HepG2 (cell line): ENCODE measurements around the gene MFSD2B. TPM values are rescaled to one million over a fixed set of nuclear protein-coding genes. Genes with fewer than 3 reads are reported as not detected.
A peak's percentile ranks its signal among the peaks of the same experiment; 100 is the strongest.

ENCODE experiments used
- ATAC-seq: fragments of 200-7000 bp; cut with Tn5 transposase; 3 replicates; pipeline ENCODE4 v1.9.1; 2020; ENCODE audit warnings: mild to moderate bottlenecking, moderate library complexity
- BruUV-seq: library from RNA; stranded (reverse); fragments of 400-500 nt; replicated peaks from 2 replicates; lab custom pipeline; 2021; lab: Mats Ljungman, UMichigan
- CTCF ChIA-PET: fragments of 300-600 bp; formaldehyde crosslinking; extraction: SDS; loops from one replicate; lab custom pipeline; 2021; ENCODE audit warnings: low total read pairs, inconsistent platforms, low intra/inter-chr PET ratio; lab: Yijun Ruan, JAX
- POLR2A ChIA-PET: fragments of 350-600 bp; sonication (Branson Sonifier 250); formaldehyde crosslinking; loops from one replicate; lab custom pipeline; 2020; ENCODE audit warnings: antibody characterized with exemption, inconsistent platforms; lab: Yijun Ruan, JAX
- DNase-seq: peaks from one replicate; pipeline ENCODE4 v3.0.0-alpha.2; 2015; ENCODE audit warnings: low spot score
- FAIRE-seq: peaks from 3 replicates; lab custom pipeline; 2011; peaks lifted over from hg19 to GRCh38; lab: Jason Lieb, UNC
- H2AFZ ChIP-seq: one replicate; pipeline ENCODE4 v1.6.1; 2011; ENCODE audit warnings: low read length, inconsistent platforms
- H3K27ac ChIP-seq: fragments of 300-600 bp; 3 replicates; pipeline ENCODE4 v1.8.0; 2011; ENCODE audit warnings: mixed run types, mild to moderate bottlenecking, mixed read lengths, low read length, inconsistent platforms; ENCODE audit not compliant: insufficient read depth; ENCODE audit errors: extremely low read length
- H3K27me3 ChIP-seq, 2 experiments: fragments of 200-600 bp in 1 of 2; 2 replicates in 1 of 2; 3 replicates in 1 of 2; pipeline versions ENCODE4 v1.6.0 to v1.8.0; 2011; ENCODE audit warnings: low read length in 2 of 2, mild to moderate bottlenecking in 2 of 2, moderate library complexity in 2 of 2, inconsistent platforms in 1 of 2; ENCODE audit not compliant: insufficient read depth in 2 of 2, control insufficient read depth in 1 of 2
- H3K36me3 ChIP-seq, 2 experiments: fragments of 200-600 bp in 1 of 2; replicated peaks in 1 of 2; 2 replicates in 1 of 2; 3 replicates in 1 of 2; pipeline versions ENCODE4 v1.5.1 to v1.8.0; 2011; ENCODE audit warnings: low read length in 2 of 2, inconsistent platforms in 1 of 2; ENCODE audit not compliant: insufficient read depth in 2 of 2, control insufficient read depth in 1 of 2
- H3K4me1 ChIP-seq: 2 replicates; pipeline ENCODE4 v1.5.1; 2012; ENCODE audit warnings: low read length, inconsistent platforms; ENCODE audit not compliant: insufficient read depth
- H3K4me2 ChIP-seq: 2 replicates; pipeline ENCODE4 v1.6.0; 2011; ENCODE audit warnings: low read depth, low read length, inconsistent platforms
- H3K4me3 ChIP-seq, 3 experiments: fragments of 200-600 bp in 1 of 3; sonication (generic), shearing (Covaris generic) in 1 of 3; replicated peaks in 1 of 3; 2 replicates each; pipeline ENCODE4 v1.5.1; 2011 to 2016; ENCODE audit warnings: low read length in 3 of 3, inconsistent platforms in 2 of 3, low read depth in 2 of 3, mild to moderate bottlenecking in 2 of 3, control low read depth in 1 of 3, mixed read lengths in 1 of 3; ENCODE audit not compliant: insufficient read depth in 1 of 3
- H3K79me2 ChIP-seq: one replicate; pipeline ENCODE4 v1.6.1; 2011; ENCODE audit warnings: low read length, inconsistent platforms; ENCODE audit not compliant: insufficient read depth
- H3K9ac ChIP-seq: 2 replicates; pipeline ENCODE4 v1.6.0; 2011; ENCODE audit warnings: mild to moderate bottlenecking, low read depth, low read length, inconsistent platforms; ENCODE audit not compliant: insufficient read depth
- H3K9me3 ChIP-seq: 2 replicates; pipeline ENCODE4 v1.5.1; 2012; ENCODE audit warnings: mild to moderate bottlenecking, low read length
- H4K20me1 ChIP-seq: 2 replicates; pipeline ENCODE4 v1.6.0; 2011; ENCODE audit warnings: inconsistent platforms, mild to moderate bottlenecking, low read length, moderate library complexity; ENCODE audit not compliant: insufficient read depth
- CREB1 ChIP-seq, 2 experiments: fragments of 450-650 bp in 1 of 2; IDR thresholded peaks; 2 replicates each; pipeline ENCODE4 v1.6.1; 2016 to 2017; ENCODE audit warnings: control low read depth in 1 of 2, mild to moderate bottlenecking in 1 of 2, missing compliant biosample characterization in 1 of 2, missing genetic modification characterization in 1 of 2
- JUND ChIP-seq: sonication (generic); formaldehyde crosslinking; IDR thresholded peaks from 2 replicates; pipeline ENCODE4 v1.8.0; 2022; ENCODE audit warnings: mild to moderate bottlenecking, missing genetic modification reagents
- MAFF ChIP-seq: IDR thresholded peaks from 2 replicates; pipeline ENCODE4 v1.6.1; 2011; ENCODE audit warnings: low read depth, low read length, improper control_type of control experiment
- MAFK ChIP-seq, 2 experiments: IDR thresholded peaks in 1 of 2; conservative IDR thresholded peaks in 1 of 2; 2 replicates each; pipeline ENCODE4 v1.6.1; 2011; ENCODE audit warnings: improper control_type of control experiment in 2 of 2, low read length in 2 of 2
- RFX3 ChIP-seq: IDR thresholded peaks from 2 replicates; pipeline ENCODE4 v1.6.1; 2016; ENCODE audit warnings: missing biosample characterization, missing genetic modification reagents
- SMC3 ChIP-seq: IDR thresholded peaks from 2 replicates; pipeline ENCODE4 v1.6.1; 2011; ENCODE audit warnings: low read length, improper control_type of control experiment
- STAG1 ChIP-seq: sonication (generic); formaldehyde crosslinking; IDR thresholded peaks from 2 replicates; pipeline ENCODE4 v1.4.0; 2020; ENCODE audit warnings: missing genetic modification reagents
- ZNF124 ChIP-seq: sonication (generic); formaldehyde crosslinking; IDR thresholded peaks from 2 replicates; pipeline ENCODE4 v1.4.0; 2020; ENCODE audit warnings: missing genetic modification reagents
- ZNF616 ChIP-seq: sonication (generic); formaldehyde crosslinking; IDR thresholded peaks from 2 replicates; pipeline ENCODE4 v1.5.0; 2020; ENCODE audit warnings: low read depth, mild to moderate bottlenecking, missing genetic modification reagents
- WGBS: methylation state at CpG from one replicate; pipeline ENCODE4 v1.1.6; 2017; ENCODE audit warnings: low lambda C conversion rate; 5-methylcytosine and 5-hydroxymethylcytosine counted together
- in situ Hi-C: cut with HindIII; loops from 2 replicates; pipeline ENCODE4 v1.10.0; 2017; ENCODE audit warnings: low pct_unique_long_range_greater_than_20kb; ENCODE audit not compliant: extremely low pct_ligation_motif_present
- intact Hi-C: fragments of 100-400 bp; cut with micrococcal nuclease; formaldehyde crosslinking; loops from one replicate; pipeline ENCODE4 v1.10.0; 2022; ENCODE audit not compliant: unreplicated experiment
- polyA plus RNA-seq, 8 experiments: library from polyadenylated mRNA; depleted of rRNA in 3 of 8; stranded (reverse) in 7 of 8; unstranded in 1 of 8; fragments of >200 nt; fragmentation: Illumina TruSeq in 4 of 8; extraction: Trizol in 4 of 8; gene quantifications; 2 replicates each; pipeline versions ENCODE4 v1.2.1 to v1.2.3, GENCODE V29; 2011 to 2016; ENCODE audit warnings: low read depth in 4 of 8, missing spikeins in 1 of 8, mixed read lengths in 1 of 8; ENCODE audit not compliant: insufficient read depth in 1 of 8
- total RNA-seq, 5 experiments: library from RNA; depleted of rRNA; stranded (reverse); fragments of >200 nt; fragmentation: Illumina TruSeq; extraction: Trizol; gene quantifications; 2 replicates each; pipeline ENCODE4 v1.2.3, GENCODE V29; 2016; ENCODE audit warnings: low read depth in 1 of 5
- TF ChIP-seq, protein P1 (sequence below): IDR thresholded peaks from 2 replicates; pipeline ENCODE4 v1.6.1; 2012; ENCODE audit warnings: low read depth, low read length, improper control_type of control experiment
- TF ChIP-seq, protein P2 (sequence below): sonication (generic); formaldehyde crosslinking; IDR thresholded peaks from 2 replicates; pipeline ENCODE4 v1.5.0; 2020; ENCODE audit warnings: mild to moderate bottlenecking, missing genetic modification reagents, moderate library complexity
- TF ChIP-seq, protein P3 (sequence below): sonication (generic); formaldehyde crosslinking; IDR thresholded peaks from 2 replicates; pipeline ENCODE4 v1.5.0; 2020; ENCODE audit warnings: mild to moderate bottlenecking, missing genetic modification reagents

The MFSD2B gene
- total and polyA plus RNA-seq, 2 of the 13 experiments (the other 11 are each of a cell fraction or from before 2014, with no cell fraction given): 0.21 to 0.93 TPM

DNA sequence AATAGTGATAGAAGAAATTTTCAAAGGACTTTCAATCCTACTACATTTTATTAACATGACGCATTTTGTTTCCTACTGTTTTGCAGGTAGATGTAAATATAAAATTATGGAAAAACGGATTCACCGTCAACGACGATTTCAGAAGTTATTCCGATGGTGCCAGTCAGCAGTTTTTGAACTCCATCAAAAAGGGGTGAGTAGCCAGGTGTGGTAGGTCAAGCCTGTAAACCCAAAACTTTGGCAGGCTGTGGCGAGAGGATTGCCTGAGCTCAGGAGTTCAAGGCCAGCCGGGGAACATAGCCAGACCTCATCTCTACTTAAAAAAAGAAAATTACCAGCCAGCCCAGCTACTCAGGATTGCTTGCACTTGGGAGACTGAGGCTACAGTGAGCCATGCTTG is 33.0 kb upstream of the MFSD2B start:
- no TSS peak for BruUV-seq
- ChIA-PET CTCF (no interaction called here), POLR2A (no interaction called here)
- Histone ChIP-seq H3K4me2 (no peak overlapping the region), H3K4me3 (no peak overlapping the region), H3K27me3 (no peaks in the 10 kb centered on the region), H3K36me3 (peaks cover 3 to 36% of the 10 kb centered on the region in 2 experiments; a peak in 4 of 5 replicates), H3K4me1 (no peaks in the 10 kb centered on the region), H3K9ac (no peak overlapping the region), H3K9me3 (no peaks in the 10 kb centered on the region), H3K79me2 (no peaks in the 10 kb centered on the region), H3K27ac (no peak overlapping the region), H4K20me1 (no peaks in the 10 kb centered on the region), H2AFZ (no peak overlapping the region)
- TF ChIP-seq MAFF: peak; percentile 78
- peak; percentile 78 to 83 for TF ChIP-seq MAFK (conservative IDR thresholded peaks at IDR 0.05 in 1 of 2, IDR thresholded peaks at IDR 0.05 in 1 of 2; ENCODE audit: low read length in 2 of 2)
- no peak for TF ChIP-seq ZNF124 (CRISPR knock-in tag)
- TF ChIP-seq ZNF616 (CRISPR knock-in tag): no peak
- DNase-seq: no peak
- no peak for FAIRE-seq
- in situ Hi-C loops: no loop called here
- 95% methylated on average over 8 of the region's 8 CpGs for WGBS
- intact Hi-C loops: no loop called here
- ATAC-seq: no peak

DNA sequence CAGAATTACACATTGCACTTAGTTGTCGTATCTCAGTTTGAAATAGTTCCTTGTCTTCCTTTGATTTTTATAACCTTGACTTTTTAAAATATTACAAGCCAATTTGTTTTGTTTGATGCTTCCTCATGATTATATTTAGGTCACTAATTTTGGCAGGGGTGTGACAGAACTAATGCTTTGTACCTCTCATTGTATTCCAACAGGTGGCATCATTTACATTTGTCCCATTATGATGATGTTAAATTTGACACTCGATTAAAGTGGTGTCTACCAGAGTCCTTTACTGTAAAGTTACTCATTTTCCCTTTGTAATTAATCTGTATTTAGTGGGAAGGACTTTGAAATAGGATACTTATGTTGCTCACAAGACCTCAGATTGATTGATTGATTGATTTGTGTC is 21.5 kb upstream of the MFSD2B start:
- in situ Hi-C loops (no loop called here), intact Hi-C loops (loop anchor here (1.0 kb wide), 1 partner anchor 36 kb away; no protein-coding TSS in a partner anchor)
- Histone ChIP-seq H3K4me1 (no peaks in the 10 kb centered on the region), H3K4me3 (no peak overlapping the region), H3K9ac (no peak overlapping the region), H3K4me2 (no peak overlapping the region), H2AFZ (no peak overlapping the region), H4K20me1 (no peaks in the 10 kb centered on the region), H3K79me2 (no peaks in the 10 kb centered on the region), H3K27me3 (no peaks in the 10 kb centered on the region), H3K9me3 (no peaks in the 10 kb centered on the region), H3K27ac (no peak overlapping the region), H3K36me3 (peaks cover 3 to 24% of the 10 kb centered on the region in 2 experiments)
- peak; percentile 54; the same call in 2 of the 3 replicates for ATAC-seq
- ChIA-PET POLR2A (no interaction called here), CTCF (interaction anchor here (1.4 to 2.1 kb wide), 4 partner anchors 36 to 176 kb away, joined by 5 to 14 read pairs (median 8); partner anchors contain the start of gene TP53I3)
- no peak for FAIRE-seq
- BruUV-seq: no TSS peak
- WGBS: 68% methylated on average over 2 of the region's 2 CpGs
- peak; percentile 13 for DNase-seq
- TF ChIP-seq, protein P1, sequence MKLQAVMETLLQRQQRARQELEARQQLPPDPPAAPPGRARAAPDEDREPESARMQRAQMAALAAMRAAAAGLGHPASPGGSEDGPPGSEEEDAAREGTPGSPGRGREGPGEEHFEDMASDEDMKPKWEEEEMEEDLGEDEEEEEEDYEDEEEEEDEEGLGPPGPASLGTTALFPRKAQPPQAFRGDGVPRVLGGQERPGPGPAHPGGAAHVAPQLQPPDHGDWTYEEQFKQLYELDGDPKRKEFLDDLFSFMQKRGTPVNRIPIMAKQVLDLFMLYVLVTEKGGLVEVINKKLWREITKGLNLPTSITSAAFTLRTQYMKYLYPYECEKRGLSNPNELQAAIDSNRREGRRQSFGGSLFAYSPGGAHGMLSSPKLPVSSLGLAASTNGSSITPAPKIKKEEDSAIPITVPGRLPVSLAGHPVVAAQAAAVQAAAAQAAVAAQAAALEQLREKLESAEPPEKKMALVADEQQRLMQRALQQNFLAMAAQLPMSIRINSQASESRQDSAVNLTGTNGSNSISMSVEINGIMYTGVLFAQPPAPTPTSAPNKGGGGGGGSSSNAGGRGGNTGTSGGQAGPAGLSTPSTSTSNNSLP: peak; percentile 6; the same call in 1 of the 2 replicates
- 0 out of 2 replicates have a peak, but pooled peaks have one; percentile 20 for TF ChIP-seq SMC3
- TF ChIP-seq JUND (CRISPR knock-in tag): no peak
- TF ChIP-seq, protein P2, sequence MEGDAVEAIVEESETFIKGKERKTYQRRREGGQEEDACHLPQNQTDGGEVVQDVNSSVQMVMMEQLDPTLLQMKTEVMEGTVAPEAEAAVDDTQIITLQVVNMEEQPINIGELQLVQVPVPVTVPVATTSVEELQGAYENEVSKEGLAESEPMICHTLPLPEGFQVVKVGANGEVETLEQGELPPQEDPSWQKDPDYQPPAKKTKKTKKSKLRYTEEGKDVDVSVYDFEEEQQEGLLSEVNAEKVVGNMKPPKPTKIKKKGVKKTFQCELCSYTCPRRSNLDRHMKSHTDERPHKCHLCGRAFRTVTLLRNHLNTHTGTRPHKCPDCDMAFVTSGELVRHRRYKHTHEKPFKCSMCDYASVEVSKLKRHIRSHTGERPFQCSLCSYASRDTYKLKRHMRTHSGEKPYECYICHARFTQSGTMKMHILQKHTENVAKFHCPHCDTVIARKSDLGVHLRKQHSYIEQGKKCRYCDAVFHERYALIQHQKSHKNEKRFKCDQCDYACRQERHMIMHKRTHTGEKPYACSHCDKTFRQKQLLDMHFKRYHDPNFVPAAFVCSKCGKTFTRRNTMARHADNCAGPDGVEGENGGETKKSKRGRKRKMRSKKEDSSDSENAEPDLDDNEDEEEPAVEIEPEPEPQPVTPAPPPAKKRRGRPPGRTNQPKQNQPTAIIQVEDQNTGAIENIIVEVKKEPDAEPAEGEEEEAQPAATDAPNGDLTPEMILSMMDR: peak; percentile 52
- TF ChIP-seq RFX3 (CRISPR knock-in tag): no peak
- TF ChIP-seq STAG1 (CRISPR knock-in tag): peak; percentile 60
- TF ChIP-seq, protein P3, sequence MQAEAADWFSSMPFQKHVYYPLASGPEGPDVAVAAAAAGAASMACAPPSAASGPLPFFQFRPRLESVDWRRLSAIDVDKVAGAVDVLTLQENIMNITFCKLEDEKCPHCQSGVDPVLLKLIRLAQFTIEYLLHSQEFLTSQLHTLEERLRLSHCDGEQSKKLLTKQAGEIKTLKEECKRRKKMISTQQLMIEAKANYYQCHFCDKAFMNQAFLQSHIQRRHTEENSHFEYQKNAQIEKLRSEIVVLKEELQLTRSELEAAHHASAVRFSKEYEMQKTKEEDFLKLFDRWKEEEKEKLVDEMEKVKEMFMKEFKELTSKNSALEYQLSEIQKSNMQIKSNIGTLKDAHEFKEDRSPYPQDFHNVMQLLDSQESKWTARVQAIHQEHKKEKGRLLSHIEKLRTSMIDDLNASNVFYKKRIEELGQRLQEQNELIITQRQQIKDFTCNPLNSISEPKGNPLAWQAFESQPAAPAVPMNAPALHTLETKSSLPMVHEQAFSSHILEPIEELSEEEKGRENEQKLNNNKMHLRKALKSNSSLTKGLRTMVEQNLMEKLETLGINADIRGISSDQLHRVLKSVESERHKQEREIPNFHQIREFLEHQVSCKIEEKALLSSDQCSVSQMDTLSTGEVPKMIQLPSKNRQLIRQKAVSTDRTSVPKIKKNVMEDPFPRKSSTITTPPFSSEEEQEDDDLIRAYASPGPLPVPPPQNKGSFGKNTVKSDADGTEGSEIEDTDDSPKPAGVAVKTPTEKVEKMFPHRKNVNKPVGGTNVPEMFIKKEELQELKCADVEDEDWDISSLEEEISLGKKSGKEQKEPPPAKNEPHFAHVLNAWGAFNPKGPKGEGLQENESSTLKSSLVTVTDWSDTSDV (CRISPR knock-in tag): no peak
- TF ChIP-seq CREB1 (IDR thresholded peaks at IDR 0.05): no peak
- TF ChIP-seq CREB1 (CRISPR knock-in tag; IDR thresholded peaks at IDR 0.05): peak; percentile 33; the same call in 1 of the 2 replicates
